GM20431 (cell line): Measurements from ENCODE around the gene GPR158.
"Not testable (repeated sequence)": the region's sequence is repeated elsewhere in the genome, so short reads cannot be mapped to it uniquely, and the experiment has no call there.

Source experiments
- in situ Hi-C: fragments of 300-500 bp; cut with MseI, MboI; formaldehyde crosslinking; loops from one replicate; pipeline ENCODE4 v1.15.0; 2020; ENCODE audit warnings: low sequenced_read_pairs; ENCODE audit not compliant: unreplicated experiment

The GPR158 gene, protein sequence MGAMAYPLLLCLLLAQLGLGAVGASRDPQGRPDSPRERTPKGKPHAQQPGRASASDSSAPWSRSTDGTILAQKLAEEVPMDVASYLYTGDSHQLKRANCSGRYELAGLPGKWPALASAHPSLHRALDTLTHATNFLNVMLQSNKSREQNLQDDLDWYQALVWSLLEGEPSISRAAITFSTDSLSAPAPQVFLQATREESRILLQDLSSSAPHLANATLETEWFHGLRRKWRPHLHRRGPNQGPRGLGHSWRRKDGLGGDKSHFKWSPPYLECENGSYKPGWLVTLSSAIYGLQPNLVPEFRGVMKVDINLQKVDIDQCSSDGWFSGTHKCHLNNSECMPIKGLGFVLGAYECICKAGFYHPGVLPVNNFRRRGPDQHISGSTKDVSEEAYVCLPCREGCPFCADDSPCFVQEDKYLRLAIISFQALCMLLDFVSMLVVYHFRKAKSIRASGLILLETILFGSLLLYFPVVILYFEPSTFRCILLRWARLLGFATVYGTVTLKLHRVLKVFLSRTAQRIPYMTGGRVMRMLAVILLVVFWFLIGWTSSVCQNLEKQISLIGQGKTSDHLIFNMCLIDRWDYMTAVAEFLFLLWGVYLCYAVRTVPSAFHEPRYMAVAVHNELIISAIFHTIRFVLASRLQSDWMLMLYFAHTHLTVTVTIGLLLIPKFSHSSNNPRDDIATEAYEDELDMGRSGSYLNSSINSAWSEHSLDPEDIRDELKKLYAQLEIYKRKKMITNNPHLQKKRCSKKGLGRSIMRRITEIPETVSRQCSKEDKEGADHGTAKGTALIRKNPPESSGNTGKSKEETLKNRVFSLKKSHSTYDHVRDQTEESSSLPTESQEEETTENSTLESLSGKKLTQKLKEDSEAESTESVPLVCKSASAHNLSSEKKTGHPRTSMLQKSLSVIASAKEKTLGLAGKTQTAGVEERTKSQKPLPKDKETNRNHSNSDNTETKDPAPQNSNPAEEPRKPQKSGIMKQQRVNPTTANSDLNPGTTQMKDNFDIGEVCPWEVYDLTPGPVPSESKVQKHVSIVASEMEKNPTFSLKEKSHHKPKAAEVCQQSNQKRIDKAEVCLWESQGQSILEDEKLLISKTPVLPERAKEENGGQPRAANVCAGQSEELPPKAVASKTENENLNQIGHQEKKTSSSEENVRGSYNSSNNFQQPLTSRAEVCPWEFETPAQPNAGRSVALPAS (N-terminal part only)

DNA sequence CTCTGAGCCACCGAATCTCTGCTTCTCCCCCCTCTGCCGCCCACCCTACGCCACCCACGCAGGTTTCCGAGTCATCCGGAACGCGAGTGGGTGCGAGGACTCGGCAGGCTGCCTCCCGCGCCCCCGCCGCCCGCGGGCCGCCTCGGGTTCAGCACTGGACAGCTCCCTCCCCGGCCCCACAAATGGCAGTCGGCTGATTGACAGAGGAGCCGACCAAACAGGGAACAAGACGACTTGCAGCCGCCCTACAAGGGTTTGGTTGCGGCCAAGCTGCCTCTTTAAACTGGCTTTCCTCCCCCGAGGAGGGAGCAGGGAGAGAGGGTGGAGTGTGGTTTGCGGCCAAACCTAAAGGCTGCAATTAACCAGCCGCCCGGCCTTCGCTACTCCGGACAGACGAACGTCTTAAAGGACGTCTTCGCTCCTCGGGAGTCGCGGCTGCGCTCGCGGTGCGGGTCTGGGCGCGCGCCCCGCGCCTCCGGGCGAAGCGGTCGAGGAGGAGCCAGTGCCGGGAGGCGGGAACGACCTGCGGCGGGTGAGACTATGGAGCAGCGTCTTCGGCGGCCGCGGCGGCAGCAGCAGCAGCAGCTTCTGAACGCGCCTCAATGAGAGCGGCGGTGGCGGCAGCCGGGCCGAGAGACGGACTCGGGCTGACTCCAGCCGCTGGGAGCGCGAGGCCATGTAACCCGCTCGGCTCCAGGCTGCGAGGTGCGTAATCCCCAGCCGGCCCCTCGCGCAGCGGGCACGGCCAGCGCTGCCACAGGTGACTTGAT is at the start of gene GPR158:
Gene GPR158, plus strand, starts transcription at position 541 of the 770 bp plus-strand sequence. CDS start 420 bp downstream, outside the sequence.
- in situ Hi-C loops: no loop called here

DNA sequence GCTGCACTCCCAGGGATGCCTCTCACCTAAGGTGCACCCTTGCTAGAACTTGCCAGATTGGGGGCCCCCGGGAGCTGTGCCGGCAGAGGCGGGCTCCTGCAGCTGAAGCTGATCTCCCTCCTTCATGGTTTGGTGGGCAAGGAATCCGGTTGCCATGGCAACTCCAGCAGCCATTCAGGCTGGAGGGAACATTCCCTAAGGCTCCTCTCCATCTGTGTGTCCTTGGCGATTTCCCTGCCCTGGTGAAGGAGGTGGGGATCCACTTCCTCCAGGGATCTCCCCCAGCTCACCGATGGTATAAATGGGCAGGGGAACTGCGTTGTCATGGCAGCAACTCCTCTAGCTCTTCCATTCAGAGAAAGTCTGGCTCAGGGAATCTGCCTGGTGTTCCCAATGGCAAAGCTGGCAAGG is 49.6 kb upstream of the GPR158 start:
- in situ Hi-C loops: no loop called here

DNA sequence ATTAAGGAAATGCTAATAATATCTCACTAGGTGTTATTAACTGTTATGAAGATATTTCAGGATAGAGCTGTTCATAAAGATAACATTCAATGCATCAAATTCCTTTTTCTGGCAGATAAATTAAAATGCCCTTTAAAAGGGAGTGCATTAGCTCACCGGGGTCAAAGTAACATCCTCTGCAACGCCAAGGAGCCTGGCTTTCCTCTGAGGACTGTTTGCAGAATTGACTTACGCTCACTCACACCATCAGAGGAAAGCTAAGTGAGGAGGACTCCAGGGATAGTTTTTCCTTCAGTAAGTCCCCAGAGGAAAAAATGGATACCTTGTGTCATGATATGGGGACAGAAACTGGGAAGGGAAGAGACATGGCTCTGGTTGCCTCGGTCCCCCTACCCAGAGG is 45.2 kb upstream of the GPR158 start:
- in situ Hi-C loops: no loop called here

DNA sequence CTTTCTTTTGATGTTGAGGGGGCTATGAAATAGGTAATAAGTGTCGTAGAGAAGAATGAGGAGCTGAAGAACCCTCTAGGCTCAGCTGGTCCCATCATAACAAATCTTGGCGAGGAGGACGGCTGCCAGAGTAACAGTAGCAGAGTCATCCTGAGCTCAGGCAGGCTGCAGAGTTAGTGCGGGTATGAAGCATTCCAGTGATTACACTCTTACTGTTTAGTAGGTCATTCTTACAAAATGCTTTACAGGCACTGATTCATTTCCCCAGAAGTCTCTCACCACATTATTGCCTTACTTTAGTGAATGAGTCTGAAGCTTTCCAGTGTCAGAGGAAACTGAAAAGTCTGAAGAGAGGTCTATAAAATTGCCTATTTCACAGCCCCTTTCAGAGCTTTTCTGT is 43.9 kb upstream of the GPR158 start:
- in situ Hi-C loops: no loop called here

DNA sequence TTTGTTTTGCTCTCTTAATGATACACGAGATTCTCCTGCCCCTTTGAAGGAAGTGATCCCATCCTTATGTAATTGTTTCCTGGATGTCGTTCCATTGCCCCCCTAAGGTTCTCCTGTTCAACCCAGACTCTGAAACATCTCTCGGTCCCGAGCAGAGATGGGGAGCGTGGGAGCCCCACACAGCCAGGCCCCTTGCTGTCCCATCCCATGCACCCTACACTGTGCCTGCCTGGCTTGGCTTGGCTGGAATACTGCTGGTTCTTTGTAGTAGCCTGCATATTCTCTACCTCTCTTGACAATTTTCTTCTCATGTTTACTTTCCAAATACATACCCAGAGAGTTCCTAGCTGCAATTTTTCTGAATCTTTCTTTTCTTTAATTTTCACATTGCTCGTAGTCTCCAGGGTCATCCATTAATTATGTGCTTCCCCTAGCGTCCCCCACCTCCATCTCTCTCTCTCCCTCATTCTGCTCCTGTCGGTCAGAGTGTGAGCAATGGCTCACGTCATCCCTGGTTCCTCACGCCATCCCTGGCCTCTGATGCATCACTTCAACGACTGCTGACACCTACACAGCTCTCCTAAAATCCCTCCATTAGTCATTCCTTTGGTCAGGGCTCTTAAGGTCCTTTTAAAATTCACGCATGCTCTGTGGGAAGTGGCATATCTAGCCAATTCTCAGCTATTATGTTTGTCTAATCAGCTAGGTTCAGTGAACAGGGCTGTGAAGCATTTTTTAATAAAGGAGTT is 32.5 kb upstream of the GPR158 start:
- in situ Hi-C loops: no loop called here

DNA sequence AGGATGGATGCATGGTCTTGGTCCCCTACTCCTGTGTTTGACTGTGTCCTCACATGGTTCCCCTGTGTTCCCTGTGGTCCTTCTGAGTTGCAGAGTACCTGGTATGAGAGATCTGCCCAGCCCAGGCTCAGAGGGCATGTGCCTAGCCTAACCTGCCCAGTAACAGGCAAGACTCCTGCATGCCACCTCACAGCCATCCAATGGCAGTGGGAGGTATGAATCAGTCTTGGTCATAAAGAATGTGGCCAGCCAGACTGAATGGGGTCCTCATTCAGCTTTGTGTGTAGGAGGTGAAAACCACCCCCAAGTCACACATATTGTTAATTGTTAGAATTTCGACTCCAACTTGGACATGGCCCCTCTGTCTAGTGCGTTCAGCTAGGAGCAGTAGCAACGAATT is 17.2 kb upstream of the GPR158 start:
- in situ Hi-C loops: no loop called here

DNA sequence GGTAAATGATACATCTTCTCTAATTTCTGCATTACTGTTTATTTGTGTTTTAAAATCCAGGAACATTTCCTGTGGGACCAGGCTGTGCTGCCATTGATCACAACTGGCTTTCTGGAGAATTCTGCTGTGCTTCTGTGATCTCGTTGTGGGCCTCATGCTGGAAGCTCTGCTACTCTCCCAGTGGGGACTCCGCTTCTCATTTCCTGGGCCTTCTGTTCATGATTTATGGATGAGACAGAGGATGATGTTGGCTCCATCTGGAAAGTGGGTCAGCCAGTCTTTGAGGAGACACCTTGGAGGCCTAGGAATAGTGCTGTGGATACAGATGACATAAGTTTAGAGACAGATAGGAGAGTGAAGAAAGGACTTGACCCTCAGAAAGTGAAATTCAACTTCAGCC is 15.2 kb upstream of the GPR158 start:
- in situ Hi-C loops: no loop called here

DNA sequence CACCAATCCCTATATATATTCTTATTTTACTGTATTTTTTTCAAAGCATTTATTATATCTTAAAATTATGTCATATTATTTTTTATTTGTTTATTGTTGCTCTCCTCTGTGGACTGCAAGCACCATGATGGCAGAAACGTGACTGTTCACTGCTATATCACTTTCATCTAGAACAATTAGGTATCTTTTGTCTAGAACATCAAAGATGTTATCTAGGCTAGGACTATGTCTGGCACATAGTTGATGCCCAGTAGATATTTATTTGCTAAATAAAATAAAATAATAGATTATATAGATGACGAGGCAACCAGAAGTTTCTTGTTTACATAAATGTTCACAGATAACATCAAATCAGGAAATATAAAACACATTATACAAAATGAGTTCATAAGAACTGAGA is 12.4 kb upstream of the GPR158 start:
- in situ Hi-C loops: no loop called here

DNA sequence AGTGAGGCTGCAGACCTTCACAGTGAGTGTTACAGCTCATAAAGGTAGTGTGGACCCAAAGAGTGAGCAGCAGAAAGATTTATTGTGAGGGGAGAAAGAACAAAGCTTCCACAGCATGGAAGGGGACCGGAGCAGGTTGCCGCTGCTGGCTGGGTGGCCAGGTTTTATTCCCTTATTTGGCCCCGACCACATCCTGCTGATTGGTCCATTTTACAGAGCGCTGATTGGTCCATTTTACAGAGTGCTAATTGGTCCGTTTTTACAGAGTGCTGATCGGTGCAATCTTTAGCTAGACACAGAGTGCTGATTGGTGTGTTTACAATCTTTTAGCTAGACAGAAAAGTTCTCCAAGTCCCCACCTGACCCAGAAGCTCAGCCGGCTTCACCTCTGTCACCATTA is 11.3 kb upstream of the GPR158 start:
- in situ Hi-C loops: not testable (repeated sequence)

DNA sequence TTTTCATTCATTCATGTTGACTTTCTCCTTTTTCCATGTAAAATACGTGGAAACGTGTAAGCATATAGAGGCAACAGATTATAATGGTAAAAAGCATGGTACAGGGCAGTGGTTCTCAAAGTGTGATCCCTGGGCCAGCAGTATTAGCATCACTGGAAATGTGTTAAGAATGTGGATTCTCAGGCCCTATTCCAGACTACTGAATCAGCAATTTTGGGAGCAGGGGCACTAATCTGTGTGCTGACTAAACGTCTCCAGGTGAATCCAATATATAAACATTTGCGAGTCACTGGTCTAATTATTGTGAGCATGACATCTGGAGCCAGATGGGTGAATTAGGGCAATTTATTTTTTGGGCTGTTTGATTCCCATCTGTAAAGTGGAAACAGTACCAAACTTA is 5.1 kb upstream of the GPR158 start:
- in situ Hi-C loops: no loop called here

DNA sequence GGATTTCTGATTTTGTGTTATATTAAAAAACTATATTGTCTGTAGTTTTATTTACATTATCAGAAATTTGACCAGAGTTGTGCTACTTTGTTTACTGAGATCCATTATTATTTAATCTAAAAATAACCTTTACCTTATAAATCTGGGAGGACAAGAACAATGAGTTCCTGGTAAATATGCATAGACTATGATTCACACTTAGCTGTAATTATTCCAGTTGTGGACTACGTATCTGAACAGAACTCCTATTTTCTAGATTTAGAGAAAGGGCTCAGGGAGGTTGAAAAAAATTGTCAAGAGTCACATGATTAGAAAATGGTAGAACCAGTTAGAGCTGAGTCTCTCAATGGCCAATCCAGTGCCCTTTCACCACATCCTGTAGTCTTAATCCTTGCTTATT is 4.2 kb upstream of the GPR158 start:
- in situ Hi-C loops: no loop called here

DNA sequence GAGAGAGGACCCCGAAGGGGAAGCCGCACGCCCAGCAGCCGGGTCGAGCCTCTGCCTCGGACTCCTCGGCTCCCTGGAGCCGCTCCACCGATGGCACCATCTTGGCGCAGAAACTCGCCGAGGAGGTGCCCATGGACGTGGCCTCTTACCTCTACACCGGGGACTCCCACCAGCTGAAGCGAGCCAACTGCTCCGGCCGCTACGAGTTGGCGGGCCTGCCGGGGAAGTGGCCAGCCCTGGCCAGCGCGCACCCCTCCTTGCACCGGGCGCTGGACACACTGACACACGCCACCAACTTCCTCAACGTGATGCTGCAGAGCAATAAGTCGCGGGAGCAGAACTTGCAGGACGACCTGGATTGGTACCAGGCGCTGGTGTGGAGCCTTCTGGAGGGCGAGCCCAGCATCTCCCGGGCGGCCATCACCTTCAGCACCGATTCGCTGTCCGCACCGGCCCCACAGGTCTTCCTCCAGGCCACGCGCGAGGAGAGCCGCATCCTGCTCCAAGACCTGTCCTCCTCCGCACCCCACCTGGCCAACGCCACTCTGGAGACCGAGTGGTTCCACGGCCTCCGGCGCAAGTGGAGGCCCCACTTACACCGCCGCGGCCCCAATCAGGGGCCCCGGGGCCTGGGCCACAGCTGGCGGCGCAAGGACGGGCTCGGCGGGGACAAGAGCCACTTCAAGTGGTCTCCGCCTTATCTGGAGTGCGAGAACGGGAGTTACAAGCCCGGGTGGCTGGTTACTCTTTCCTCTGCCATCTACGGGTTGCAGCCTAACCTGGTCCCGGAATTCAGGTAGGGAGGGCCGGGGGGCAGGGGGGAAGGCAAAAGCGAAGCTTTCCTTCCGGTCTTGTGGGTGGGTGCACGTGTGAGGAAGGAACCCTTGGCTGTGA is 973 bp downstream of the GPR158 start:
- in situ Hi-C loops: no loop called here

DNA sequence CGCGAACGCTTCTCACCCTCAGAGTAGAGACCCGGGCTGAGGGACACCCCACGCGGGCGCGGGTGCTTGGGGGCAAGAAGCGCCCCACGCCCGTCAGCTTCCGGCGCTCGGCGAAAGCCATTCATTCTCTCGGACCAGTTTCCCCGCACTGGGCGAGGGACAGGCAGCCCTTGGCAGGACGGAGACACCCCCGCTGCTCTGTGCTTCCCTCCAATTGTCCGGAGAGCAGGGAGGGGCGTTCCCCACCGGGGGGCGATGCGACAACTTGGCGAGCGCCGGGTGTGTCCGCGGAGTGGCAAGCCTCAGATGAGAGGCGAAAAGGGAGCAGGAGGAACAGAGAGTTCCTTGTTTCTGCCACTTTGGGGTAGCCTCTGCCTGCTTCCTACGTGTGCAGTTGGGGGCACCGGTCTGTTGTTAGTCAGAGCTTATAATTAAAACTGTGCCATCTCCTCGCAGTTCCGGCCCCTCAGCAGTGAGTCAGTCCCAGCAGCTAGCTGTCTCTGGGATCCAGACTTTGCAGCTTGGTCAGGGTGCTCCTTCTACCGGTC is 1.7 kb downstream of the GPR158 start:
- in situ Hi-C loops: no loop called here

DNA sequence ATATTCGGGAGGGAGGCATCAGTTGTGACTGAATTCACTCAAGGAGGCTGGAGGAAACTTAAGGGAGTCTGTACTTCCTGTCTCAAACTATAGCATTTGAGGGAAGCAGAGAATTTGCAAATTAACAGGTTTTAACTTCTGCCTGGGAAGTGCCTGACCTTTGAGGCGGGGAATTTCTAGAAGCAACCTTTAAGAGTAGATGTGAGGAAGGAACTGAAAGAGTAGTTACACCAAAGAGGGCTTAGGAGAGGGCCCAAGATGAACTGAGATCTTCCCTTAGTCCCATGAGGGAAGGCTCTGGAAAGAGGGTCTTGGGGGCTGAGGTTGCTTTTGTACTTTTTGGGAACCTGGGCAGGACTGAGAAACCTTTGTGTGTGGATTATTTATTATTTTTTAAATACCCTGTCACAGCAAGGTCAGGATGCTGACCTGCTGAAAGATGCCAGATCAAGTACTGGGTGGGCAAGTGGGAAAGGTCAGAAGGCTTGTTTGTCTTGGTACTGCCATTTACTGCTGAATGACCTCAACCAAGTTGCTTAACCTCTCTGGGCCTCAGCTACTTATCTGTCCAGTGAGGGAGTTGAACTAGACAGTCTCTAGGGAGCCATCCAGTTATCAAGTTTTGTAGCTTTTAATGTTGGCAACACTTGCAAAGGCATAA is 2.4 kb downstream of the GPR158 start:
- in situ Hi-C loops: no loop called here

DNA sequence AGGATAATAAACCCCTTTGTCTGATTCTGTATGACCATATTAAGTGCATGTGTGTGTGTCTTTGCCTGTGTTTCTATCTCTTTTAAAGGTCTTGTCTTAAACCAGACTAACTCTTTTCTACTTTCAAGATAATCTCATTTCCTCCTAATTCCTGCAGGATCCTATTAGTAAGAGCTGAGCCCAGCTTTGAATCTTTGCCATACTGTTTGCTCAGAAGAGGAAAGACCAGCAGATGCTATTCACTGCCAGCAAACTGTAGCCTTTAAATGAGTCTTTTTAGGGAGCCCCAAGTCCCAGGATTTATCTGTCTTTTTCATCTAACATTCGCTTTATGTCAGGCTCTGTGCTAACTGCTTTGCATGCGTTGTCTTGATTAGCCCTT is 2.9 kb downstream of the GPR158 start:
- in situ Hi-C loops: no loop called here

DNA sequence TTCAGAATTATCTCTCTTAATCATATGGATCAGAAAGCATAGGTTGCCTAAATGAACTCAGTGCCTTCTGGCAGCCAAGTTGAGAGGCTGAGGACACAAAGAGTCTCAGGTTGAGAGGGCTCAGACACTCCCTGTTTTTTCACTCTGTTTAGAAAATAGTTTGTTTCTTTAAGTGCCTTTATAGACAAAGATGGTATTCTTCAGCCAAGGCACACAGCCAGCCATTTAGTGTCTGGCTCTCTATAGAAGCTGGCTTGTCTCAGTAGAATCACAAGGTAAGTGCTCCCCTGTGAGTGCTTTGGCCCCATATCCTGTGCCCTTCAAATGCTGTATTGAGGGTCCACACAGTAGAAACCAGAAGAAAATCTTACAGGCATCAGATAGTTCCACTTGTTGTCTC is 3.6 kb downstream of the GPR158 start:
- in situ Hi-C loops: no loop called here

DNA sequence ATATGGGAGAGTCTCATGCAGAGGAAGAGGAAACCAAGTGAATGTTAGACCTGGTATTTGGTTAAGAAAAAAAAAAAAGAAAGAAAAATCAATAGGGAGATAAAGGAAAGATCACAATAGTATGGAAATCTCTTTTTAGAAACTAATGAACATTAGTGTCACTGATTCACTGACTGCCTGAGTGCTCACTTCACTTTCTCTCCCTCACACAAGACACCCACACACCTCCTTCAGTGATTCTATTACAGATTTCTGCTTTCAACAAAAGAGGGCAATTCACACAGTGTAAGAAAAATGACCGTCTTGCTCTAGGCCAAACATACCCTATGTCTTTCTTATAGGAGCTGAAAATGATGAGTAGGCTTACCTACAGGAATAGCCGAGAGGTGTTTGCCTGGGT is 6.0 kb downstream of the GPR158 start:
- in situ Hi-C loops: no loop called here

DNA sequence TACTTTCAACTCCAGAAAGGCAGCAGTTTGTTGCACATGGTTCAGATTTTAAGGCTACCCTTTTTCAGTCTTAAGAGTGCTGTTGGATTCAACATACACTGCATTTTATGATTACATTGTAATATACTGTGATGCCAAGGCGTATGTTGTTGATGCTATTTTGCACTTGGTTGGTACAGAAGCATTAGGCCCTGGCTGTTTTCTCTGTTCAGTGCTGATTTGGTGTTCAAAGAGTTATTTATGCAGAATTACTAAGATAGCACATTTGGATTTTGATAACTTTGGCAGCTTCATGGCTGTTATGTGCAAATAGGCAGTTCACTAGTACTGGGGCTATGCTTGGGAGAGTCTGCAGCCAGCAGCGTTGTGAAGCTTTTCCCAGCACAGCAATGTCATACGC is 7.8 kb downstream of the GPR158 start:
- in situ Hi-C loops: no loop called here
